Breast epithelium (tissue), 3 donors: ENCODE results near the gene ASTN2.

Experiments used
- POLR2A ChIP-seq: fragments of 450-650 bp; IDR thresholded peaks from one replicate; pipeline ENCODE4 v1.6.1; 2016; ENCODE audit warnings: antibody characterized with exemption, mild to moderate bottlenecking, moderate library complexity
- POLR2AphosphoS5 ChIP-seq, 3 donors: sonication (generic); formaldehyde crosslinking; IDR thresholded peaks; one replicate each; pipeline ENCODE4 v1.6.1; 2017; ENCODE audit warnings: antibody characterized with exemption in 3 of 3
- TF ChIP-seq, protein P1 (sequence below), 3 donors: fragments of 450-650 bp; IDR thresholded peaks; one replicate each; pipeline ENCODE4 v1.5.1; 2016 to 2017; ENCODE audit warnings: antibody characterized with exemption in 3 of 3, mild to moderate bottlenecking in 3 of 3, moderate library complexity in 3 of 3

DNA sequence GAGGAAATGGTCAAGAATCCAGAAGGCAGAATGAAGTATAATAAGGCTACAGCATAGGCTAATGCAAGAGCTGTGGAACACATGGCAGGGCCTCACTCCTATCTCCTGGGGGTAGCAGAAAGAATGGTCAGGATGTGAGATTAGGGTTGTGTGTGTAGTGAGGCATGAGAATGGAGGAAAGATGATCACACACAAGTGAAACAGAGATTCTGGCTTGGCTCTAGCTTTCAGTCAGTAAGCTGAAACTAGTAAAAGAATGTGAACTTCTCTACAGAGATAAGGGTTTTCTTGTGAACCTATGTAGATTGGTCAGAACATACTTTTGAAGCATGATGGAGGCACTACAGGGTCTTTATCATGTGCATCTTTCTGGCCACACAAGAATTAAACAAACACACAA lies 298.8 kb downstream of the ASTN2 start:
- TF ChIP-seq, protein P1, sequence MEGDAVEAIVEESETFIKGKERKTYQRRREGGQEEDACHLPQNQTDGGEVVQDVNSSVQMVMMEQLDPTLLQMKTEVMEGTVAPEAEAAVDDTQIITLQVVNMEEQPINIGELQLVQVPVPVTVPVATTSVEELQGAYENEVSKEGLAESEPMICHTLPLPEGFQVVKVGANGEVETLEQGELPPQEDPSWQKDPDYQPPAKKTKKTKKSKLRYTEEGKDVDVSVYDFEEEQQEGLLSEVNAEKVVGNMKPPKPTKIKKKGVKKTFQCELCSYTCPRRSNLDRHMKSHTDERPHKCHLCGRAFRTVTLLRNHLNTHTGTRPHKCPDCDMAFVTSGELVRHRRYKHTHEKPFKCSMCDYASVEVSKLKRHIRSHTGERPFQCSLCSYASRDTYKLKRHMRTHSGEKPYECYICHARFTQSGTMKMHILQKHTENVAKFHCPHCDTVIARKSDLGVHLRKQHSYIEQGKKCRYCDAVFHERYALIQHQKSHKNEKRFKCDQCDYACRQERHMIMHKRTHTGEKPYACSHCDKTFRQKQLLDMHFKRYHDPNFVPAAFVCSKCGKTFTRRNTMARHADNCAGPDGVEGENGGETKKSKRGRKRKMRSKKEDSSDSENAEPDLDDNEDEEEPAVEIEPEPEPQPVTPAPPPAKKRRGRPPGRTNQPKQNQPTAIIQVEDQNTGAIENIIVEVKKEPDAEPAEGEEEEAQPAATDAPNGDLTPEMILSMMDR (IDR thresholded peaks at IDR 0.05) = no peak
- TF ChIP-seq POLR2AphosphoS5 (IDR thresholded peaks at IDR 0.05) = no peak
- TF ChIP-seq POLR2A = no peak
